OCI-M2 (cell line): ENCODE measurements around the gene BCL2L12.

Source experiments
- DNase-seq: peaks from one replicate; lab custom pipeline; 2025; ENCODE audit not compliant: unreplicated experiment; lab: John Stamatoyannopoulos, UW

Gene BCL2L12

DNA sequence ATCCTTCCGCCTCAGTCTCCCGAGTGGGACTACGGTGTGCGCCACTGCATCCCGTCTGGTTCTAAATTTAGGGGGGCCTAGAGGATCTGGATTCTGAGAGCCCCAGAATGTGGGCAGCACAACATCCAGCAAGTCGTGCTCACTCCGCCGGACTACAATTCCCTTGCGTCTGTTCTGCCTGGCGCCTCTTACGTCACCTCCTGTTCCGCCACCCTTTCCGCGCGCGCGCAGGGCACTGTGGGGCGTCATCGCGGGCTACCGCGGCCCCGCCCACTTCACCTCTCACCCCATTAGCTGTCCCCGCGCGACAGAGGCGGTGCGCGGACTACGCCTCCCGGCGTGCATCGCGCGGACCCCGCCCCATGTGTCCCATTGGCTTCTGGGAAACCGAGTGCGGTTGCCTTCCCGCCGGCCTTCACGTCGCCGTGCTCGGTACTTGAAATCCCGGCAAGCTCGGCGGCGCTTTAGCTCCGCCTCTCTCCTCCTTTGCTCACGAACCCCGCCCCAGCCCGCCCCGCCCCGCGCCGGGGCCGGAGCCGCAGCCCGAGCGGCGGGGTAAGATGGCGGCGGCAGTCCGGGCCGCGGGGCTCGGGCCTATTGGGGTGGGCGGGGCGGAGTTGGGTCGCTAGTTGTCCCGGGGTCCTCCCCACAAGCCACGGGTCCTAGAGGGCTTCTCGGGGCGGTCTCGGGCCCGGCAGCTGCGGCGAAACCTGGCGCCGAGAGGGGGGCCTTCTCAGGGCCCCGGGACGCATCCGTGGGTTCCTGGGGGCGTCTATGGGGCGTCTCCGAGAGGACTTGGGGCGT, 23.8 kb upstream of the BCL2L12 start, which contains the start of gene SCAF1:
TSS of gene SCAF1 (plus strand) at position 522 of the 804 bp plus-strand sequence. CDS start 2,818 bp downstream, outside the sequence.
- peak; percentile 91 for DNase-seq

DNA sequence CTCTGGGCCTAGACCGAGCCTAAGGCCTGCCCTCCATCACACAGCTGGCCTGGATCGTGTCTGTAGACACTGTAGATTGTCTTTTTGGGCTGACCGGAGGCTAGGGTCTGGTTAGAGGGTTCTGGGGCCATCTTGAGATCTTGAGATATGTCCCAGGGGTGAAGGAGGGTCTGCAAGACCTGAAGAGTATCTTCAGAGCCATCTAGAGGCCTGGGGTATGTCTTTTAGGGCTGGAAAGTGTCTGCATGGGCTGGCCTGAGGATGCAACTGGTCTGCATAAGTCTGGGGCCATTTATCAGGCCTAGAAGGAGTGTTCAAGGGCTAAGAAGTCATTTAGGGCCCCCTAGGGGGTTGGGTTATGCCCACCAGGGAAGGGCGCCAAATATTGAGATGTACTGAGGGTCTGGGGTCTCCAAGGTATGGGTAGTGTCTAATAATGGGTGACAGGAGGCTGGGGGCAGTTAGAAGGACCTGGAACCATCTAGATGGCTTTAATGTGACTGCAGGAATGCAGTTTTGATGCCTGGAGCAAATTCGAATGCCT, 23.2 kb upstream of the BCL2L12 start:
- no peak for DNase-seq

DNA sequence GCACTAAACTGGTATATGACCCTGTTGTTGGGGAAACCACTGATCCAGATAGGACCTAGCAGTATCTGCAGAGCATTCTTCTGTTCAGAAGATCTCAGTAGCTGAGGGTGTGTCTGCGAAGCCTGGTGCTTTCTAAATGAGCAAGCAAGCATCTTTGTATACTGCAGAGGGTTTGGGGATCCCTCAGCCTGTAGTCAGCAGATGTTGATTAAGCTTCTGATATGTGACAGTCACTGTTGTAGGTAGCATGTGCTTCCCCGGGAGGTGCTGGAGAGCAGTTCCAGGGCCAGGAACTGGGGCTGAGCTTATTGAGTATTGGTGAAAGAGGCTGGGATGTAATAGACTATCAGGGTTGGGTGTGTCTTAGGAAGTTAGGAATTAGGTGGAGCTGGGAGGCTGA, 22.3 kb upstream of the BCL2L12 start:
- DNase-seq: no peak

DNA sequence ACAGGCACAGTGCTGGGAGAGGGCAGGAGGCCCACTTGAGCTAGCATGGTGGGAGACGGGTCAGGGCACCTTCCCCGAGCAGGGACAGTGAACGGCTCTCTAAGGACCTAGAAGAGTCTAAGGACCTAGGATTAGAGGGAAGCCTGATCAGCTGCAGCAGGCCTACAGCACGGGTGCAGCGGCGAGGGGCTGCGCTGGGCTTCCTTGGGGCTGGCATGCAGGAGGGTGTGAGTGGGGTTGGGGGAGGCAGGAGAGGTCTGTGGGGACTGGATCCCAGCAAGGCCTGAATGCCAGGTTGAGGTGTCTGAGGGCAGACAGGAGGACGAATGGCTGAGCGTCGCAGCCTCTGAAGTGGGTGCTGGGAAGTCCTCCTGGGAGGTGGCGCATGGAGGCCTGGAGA, 20.1 kb upstream of the BCL2L12 start:
- no peak for DNase-seq

DNA sequence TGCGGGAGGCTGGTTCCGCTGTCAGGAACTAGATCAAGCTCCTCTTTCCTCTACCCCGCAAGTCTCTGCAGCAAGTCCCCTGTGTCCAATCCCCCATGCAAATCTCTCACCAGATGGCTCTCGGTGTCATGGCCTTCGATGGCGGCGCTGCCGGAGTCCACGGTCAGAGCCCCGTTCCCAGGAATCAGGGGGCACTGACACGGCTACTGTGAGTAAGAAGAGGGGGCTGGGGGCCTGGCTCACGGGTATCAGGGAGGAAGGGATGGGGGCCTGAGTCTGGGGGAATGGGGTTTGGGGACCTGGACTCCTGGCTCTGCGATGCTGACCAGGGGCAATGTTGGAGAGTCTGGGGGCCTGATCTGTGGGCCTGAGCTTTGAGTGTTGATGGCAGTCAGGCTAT, 19.7 kb upstream of the BCL2L12 start:
- no peak for DNase-seq

DNA sequence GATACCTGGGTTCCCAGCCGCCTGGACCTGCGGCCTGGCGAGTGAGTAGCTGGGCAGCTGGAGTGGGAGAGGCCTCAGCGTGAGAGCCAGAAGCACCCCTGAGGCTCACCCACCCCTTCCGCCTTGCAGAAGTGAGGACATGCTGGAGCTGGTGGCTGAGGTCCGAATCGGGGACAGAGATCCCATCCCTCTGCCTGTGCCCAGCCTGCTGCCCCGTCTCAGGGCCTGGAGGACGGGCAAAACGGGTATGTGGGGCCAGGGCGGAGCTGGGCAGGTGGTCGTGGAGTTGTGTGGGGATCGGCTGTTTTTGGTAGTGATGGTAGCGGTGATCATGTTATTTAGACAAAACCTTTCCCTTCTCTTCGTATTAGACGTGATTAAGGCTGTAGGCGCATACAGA, 19.1 kb upstream of the BCL2L12 start:
- no peak for DNase-seq

DNA sequence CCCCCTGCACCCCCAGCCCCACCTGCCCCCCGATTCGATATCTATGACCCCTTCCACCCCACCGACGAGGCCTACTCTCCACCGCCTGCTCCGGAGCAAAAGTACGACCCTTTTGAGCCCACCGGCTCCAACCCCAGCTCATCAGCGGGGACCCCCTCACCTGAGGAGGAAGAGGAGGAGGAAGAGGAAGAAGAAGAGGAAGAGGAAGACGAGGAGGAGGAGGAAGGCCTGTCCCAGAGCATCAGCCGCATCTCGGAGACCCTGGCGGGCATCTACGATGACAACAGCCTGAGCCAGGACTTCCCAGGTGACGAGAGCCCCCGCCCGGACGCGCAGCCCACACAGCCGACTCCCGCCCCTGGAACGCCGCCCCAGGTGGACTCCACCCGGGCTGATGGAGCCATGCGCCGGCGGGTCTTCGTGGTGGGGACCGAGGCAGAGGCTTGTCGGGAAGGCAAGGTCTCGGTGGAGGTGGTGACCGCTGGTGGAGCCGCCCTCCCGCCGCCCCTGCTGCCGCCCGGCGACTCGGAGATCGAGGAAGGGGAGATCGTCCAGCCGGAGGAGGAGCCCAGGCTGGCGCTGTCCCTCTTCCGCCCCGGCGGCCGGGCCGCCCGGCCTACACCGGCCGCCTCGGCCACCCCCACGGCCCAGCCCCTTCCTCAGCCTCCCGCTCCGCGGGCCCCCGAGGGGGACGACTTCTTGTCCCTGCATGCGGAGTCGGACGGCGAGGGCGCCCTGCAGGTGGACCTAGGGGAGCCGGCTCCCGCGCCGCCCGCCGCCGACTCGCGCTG, 14.5 kb upstream of the BCL2L12 start:
- no peak for DNase-seq

DNA sequence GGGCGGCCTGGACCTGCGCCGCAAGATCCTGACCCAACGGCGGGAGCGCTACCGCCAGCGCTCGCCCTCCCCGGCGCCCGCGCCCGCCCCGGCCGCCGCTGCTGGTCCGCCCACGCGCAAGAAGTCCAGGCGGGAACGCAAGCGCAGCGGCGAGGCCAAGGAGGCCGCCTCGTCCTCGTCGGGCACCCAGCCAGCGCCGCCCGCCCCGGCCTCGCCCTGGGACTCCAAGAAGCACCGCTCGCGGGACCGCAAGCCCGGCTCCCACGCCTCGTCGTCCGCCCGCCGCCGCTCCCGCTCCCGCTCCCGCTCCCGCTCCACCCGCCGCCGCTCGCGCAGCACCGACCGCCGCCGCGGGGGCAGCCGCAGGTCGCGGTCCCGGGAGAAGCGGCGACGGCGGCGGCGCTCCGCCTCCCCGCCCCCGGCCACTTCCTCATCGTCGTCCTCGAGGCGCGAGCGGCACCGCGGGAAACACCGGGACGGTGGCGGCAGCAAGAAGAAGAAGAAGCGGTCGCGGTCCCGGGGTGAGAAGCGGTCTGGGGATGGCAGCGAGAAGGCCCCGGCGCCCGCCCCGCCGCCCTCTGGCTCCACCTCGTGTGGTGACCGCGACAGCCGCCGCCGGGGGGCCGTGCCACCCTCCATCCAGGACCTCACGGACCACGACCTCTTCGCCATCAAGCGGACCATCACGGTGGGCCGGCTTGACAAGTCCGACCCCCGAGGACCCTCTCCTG, 13.7 kb upstream of the BCL2L12 start:
- no peak for DNase-seq

DNA sequence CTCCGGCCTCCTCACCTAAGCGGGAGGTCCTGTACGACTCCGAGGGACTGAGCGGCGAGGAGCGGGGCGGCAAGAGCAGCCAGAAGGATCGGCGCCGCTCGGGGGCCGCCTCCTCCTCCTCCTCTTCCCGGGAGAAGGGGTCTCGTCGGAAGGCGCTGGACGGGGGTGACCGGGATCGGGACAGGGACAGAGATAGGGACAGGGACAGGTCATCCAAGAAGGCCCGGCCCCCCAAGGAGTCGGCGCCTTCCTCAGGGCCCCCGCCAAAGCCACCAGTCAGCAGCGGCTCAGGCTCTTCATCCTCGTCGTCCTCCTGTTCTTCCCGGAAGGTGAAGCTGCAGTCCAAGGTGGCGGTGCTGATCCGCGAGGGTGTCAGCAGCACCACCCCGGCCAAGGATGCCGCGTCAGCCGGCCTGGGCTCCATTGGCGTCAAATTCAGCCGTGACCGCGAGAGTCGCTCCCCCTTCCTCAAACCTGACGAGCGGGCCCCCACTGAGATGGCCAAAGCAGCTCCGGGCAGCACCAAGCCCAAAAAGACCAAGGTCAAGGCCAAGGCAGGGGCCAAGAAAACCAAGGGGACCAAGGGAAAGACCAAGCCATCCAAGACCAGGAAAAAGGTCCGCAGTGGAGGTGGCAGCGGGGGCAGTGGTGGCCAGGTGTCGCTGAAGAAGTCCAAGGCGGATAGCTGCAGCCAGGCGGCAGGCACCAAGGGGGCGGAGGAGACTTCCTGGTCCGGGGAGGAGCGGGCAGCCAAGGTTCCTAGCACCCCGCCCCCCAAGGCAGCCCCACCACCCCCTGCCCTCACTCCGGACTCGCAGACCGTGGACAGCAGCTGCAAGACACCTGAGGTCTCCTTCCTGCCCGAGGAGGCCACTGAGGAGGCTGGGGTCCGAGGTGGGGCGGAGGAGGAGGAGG, 12.9 kb upstream of the BCL2L12 start:
- DNase-seq: no peak

DNA sequence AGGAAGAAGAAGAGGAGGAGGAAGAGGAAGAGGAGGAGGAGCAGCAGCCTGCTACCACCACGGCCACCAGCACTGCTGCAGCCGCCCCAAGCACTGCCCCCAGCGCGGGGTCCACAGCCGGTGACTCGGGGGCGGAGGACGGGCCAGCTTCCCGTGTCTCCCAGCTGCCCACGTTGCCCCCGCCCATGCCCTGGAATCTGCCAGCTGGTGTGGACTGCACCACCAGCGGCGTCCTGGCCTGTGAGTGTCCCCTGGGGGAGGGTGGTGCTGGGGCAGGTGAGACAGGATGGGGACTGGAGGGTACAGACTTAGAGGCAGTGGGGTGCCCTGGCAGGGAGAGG, 12.3 kb upstream of the BCL2L12 start:
- no peak for DNase-seq

DNA sequence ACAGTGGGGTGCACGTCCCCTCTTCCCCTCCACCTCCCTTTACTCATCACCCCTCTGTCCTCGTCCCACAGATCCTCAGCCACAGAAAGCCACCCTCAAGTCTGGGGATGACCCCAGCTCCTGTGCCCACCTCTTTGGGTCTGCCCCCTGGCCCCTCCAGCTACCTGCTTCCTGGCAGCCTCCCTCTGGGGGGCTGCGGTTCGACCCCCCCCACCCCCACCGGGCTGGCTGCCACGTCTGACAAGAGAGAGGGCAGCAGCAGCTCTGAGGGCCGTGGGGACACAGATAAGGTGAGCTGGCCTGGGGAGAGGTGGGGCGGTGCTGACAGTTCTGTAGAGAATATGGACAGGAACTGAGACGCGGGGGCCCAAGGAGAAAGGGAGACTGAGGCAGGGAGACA, 11.2 kb upstream of the BCL2L12 start:
- no peak for DNase-seq

DNA sequence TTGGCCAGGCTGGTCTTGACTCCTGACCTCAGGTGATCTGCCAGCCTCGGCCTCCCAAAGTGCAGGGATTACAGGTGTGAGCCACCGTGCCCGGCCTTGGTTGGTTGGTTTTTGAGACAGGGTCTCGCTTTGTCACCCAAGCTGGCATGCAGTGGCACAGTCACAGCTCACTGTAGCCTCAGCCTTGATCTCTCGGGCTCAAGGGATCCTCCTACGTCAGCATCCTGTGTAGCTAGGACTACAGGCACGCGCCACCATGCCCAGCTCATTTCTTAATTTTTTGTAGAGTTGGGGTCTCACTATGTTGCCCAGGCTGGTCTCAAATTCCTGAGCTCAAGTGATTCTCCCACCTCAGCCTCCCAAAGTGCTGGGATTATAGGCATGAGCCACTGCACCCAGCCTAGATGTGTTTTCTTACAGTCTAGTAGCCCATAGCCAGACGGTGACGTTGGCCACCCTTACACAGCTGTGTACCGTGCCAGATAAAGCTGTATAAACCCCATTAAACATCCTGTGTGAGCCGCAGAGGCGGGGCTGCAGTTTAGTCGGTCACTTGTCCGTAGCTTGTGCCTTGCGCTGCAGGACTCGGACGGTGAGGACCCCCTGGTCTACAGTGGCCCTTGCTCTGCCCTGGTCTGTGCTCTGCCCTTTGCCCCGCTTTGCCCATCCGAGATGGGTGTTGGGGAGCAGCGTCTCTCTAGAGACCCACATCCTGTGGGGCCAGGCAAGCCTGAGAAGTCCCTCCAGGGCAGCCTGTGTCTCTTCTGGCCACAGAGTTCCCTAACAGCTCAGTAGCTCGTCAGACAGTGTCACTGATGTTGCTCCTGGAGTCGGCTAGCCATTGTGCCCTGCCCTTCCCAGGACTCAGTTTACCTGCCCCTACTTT, 9.9 kb upstream of the BCL2L12 start:
- no peak for DNase-seq

DNA sequence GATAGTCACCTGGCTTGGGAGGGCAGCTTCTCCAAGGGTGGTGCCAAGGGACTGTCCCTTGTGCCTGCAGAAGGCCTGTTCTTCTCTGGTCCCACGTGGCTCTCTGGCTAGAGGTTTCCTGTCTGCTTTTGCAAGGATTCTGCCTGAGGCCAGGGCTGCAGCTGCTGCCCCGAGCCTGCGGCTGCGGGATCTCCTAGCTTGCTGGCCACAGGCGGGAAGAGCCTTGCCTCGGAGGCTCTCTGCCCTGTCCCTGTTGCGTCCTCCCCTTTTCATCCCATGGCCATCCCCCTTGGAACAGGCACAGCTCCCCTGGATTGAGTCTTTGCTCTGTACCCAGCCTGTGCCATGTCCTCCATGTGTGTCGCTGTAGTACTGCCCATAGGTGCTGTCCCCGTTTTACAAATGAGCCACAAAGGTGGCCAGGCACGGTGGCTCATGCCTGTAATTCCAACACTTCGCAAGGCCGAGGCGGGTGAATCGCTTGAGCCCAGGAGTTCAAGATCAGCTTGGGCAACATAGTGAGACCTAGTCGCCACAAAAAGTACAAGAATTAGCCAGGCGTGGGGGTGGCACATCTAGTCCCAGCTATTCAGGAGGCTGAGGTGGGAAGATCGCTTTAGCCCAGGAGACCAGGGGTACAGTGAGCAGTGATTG, 9.2 kb upstream of the BCL2L12 start:
- DNase-seq: no peak

DNA sequence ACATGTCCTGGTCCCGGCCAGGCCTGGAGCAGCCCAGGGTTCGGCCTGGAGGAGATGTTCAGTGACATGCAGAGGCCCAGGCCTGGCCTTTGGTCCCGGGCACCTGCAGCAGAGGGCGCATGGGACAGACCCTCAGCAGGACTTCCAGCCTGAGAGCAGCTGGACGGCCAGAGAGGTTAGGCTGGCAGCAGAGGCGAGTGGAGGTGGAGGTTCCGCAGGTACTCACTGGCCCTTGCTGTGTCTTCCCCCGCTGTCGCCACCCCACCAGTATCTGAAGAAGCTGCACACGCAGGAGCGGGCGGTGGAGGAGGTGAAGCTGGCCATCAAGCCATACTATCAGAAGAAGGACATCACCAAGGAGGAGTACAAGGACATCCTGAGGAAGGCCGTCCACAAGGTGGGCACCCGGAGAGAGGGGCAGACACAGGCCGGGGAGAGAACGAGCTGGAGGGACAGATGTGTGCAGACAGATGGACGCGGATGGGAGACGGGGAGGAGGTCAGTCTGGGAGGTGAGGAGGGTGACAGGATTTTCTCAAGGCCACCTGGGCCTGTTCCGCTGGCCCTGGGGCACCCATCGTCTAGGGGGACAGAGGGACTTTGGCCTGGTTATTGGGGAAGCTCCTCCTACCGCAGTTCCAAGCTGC, 8.1 kb upstream of the BCL2L12 start:
- no peak for DNase-seq

DNA sequence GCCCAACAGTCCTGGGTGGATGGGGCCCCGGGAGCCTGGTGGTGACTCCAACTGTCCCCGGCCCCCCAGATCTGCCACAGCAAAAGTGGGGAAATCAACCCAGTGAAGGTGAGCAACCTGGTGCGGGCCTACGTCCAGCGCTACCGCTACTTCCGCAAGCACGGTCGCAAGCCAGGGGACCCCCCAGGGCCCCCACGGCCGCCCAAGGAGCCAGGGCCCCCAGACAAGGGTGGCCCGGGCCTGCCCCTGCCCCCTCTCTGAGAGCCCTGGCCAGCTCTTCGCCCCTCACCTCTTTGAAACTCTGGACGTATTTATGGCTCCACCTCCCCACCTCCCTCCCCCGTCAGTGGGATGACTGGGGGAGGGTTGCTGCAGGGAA, 7.6 kb upstream of the BCL2L12 start:
- DNase-seq: no peak

DNA sequence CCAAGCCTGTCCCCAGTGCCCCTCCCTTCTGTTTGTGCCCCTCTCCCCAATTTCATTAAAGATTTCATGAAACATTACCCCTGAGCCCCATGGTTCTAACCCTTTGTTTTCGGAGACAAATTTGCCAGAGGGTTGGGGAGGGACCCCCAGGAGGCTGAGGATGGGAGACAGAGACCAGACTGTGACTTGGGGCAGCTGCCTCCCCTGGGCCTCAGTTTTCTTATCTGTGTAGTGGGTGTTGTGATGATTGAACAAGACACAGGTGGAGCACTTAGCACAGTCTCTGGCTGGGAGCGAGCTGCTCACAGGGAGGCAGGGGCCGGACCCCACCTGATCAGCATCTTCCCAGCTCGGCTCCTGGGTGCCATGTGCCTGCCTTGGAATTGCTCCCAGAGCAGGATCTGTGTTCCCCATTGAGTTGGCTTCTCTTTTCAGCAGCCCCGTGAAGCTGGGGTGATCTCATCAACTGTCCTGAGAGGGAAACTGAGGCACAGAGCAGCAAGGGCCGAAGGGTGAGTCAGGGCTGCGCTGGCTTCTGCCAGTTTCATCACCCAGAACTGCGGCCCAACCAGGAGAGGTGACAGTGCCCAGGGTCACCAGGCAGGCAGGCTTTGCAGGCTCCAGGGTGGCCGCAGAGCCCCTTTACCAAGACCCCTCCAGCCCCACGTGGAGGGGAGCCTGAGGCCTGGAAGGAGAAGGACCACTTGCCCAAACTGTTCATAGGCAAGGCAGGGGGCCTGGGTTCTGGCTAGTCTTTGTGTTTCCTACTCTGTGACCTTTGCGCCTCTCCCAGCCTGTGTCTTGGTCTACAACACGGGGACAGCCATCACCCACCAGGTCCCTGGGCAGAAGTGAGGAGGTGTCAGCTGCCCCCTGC, 6.9 kb upstream of the BCL2L12 start:
- no peak for DNase-seq

DNA sequence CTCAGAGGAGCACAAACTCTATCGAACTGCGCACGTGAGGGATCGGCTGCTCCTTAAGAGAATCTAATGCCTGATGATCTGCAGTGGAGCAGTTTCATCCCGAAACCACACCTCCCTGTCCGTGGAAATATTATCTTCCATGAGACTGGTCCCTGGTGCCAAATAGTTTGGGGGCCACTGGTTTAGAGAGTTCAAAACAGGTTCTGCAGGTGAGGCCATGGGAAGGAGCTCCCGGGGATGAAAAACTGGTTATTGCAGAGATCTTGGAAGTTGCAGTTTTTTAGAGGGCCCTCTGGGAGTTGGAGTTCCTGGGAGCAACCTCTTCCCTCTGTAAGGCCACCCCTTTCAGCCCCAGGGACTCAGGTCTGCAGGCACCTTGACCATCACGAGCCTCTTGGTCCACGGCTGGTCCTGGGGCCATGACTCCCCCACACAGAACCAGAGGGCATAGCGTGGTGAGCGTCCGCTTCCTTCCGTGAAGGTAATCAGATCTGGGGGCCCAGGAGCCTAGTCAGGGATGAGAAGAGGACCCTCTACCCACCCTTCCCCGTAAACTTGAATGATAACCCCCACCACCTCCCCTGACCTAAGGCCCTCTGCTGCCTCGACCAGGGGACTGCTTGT, 5.3 kb upstream of the BCL2L12 start:
- no peak for DNase-seq
